ENCODE measurements around the gene DHFR2.

DNA sequence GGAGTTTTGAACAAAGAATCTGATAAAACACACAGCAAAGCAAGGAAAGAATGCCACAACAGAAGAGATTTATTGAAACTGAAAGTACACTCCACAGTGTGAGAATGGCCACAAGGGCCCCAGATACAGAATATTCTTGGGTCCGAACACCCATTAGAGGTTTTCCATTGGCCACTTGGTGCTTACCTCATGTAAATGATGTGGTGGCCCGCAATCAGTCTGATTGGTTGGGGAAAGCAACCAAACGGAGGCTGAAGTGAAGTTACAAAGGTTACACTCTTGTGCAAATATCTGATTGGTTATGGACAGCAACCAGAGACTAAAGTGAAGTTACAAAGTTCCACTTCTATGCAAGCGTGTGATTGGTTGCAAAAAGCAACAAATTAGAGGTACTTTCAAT is 20.5 kb upstream of the DHFR2 start:
- TF ChIP-seq, protein P1, sequence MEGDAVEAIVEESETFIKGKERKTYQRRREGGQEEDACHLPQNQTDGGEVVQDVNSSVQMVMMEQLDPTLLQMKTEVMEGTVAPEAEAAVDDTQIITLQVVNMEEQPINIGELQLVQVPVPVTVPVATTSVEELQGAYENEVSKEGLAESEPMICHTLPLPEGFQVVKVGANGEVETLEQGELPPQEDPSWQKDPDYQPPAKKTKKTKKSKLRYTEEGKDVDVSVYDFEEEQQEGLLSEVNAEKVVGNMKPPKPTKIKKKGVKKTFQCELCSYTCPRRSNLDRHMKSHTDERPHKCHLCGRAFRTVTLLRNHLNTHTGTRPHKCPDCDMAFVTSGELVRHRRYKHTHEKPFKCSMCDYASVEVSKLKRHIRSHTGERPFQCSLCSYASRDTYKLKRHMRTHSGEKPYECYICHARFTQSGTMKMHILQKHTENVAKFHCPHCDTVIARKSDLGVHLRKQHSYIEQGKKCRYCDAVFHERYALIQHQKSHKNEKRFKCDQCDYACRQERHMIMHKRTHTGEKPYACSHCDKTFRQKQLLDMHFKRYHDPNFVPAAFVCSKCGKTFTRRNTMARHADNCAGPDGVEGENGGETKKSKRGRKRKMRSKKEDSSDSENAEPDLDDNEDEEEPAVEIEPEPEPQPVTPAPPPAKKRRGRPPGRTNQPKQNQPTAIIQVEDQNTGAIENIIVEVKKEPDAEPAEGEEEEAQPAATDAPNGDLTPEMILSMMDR (IDR thresholded peaks at IDR 0.05): no peak
- TF ChIP-seq EZH2 (IDR thresholded peaks at IDR 0.05; ENCODE audit: borderline replicate concordance, insufficient read depth, low read depth, low read length, poor library complexity, severe bottlenecking): no peak
